ENCODE measurements around the gene CCDC122.

GRCh38 chr13:43805681-43806128 lies 73.8 kb downstream of the CCDC122 start:
- TF ChIP-seq, protein P1, sequence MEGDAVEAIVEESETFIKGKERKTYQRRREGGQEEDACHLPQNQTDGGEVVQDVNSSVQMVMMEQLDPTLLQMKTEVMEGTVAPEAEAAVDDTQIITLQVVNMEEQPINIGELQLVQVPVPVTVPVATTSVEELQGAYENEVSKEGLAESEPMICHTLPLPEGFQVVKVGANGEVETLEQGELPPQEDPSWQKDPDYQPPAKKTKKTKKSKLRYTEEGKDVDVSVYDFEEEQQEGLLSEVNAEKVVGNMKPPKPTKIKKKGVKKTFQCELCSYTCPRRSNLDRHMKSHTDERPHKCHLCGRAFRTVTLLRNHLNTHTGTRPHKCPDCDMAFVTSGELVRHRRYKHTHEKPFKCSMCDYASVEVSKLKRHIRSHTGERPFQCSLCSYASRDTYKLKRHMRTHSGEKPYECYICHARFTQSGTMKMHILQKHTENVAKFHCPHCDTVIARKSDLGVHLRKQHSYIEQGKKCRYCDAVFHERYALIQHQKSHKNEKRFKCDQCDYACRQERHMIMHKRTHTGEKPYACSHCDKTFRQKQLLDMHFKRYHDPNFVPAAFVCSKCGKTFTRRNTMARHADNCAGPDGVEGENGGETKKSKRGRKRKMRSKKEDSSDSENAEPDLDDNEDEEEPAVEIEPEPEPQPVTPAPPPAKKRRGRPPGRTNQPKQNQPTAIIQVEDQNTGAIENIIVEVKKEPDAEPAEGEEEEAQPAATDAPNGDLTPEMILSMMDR (conservative IDR thresholded peaks at IDR 0.05), result no peak
- no peak for TF ChIP-seq ZFX (IDR thresholded peaks at IDR 0.05)

All from C4-2B (cell line).